Trophoblast cell (in vitro differentiated cells and primary cell): Measurements from ENCODE around the gene LRMDA.

ENCODE experiments used
- DNase-seq, 2 donors: peaks; one replicate each; pipeline ENCODE4 v3.0.0-alpha.2; 2016
- H2AFZ ChIP-seq: 2 replicates; pipeline ENCODE4 v1.6.1; 2013; ENCODE audit warnings: low read length, moderate library complexity, mild to moderate bottlenecking; ENCODE audit not compliant: insufficient read depth, poor library complexity
- H2AK5ac ChIP-seq: 2 replicates; pipeline ENCODE4 v1.6.1; 2013; ENCODE audit warnings: mild to moderate bottlenecking, low read length
- H2BK120ac ChIP-seq: 2 replicates; pipeline ENCODE4 v1.6.1; 2013; ENCODE audit warnings: low read length, mild to moderate bottlenecking, moderate library complexity; ENCODE audit not compliant: insufficient read depth, poor library complexity
- H2BK12ac ChIP-seq: 2 replicates; pipeline ENCODE4 v1.6.1; 2013; ENCODE audit warnings: mild to moderate bottlenecking, low read length, moderate library complexity
- H2BK5ac ChIP-seq: 2 replicates; pipeline ENCODE4 v1.6.1; 2013; ENCODE audit warnings: low read length, low read depth, moderate library complexity, mild to moderate bottlenecking; ENCODE audit not compliant: poor library complexity
- H3K14ac ChIP-seq: 2 replicates; pipeline ENCODE4 v1.6.1; 2013; ENCODE audit warnings: mild to moderate bottlenecking, low read length
- H3K18ac ChIP-seq: 2 replicates; pipeline ENCODE4 v1.6.1; 2013; ENCODE audit warnings: mild to moderate bottlenecking, low read length
- H3K23ac ChIP-seq: 2 replicates; pipeline ENCODE4 v1.6.1; 2013; ENCODE audit warnings: low read length
- H3K27ac ChIP-seq: 2 replicates; pipeline ENCODE4 v1.5.1; 2013; ENCODE audit warnings: low read depth, mild to moderate bottlenecking, inconsistent platforms, low read length, moderate library complexity
- H3K27me3 ChIP-seq: 2 replicates; pipeline ENCODE4 v1.6.1; 2013; ENCODE audit warnings: inconsistent platforms, mild to moderate bottlenecking, low read length, moderate library complexity; ENCODE audit not compliant: insufficient read depth
- H3K36me3 ChIP-seq, 2 experiments: 1 replicate in 1 of 2; 2 replicates in 1 of 2; pipeline ENCODE4 v1.6.1; 2013; ENCODE audit warnings: low read length in 2 of 2, mild to moderate bottlenecking in 2 of 2, moderate library complexity in 1 of 2; ENCODE audit not compliant: insufficient read depth in 2 of 2, control insufficient read depth in 1 of 2
- H3K4ac ChIP-seq: 2 replicates; pipeline ENCODE4 v1.6.1; 2013; ENCODE audit warnings: low read depth, mild to moderate bottlenecking, low read length, moderate library complexity
- H3K4me1 ChIP-seq, 2 experiments: 1 replicate in 1 of 2; 2 replicates in 1 of 2; pipeline ENCODE4 v1.6.1; 2013; ENCODE audit warnings: low read length in 2 of 2, mild to moderate bottlenecking in 2 of 2, moderate library complexity in 1 of 2; ENCODE audit not compliant: insufficient read depth in 2 of 2, control insufficient read depth in 1 of 2
- H3K4me2 ChIP-seq: 2 replicates; pipeline ENCODE4 v1.6.1; 2013; ENCODE audit warnings: inconsistent platforms, mild to moderate bottlenecking, low read length, moderate library complexity
- H3K4me3 ChIP-seq: 2 replicates; pipeline ENCODE4 v1.5.1; 2013; ENCODE audit warnings: mild to moderate bottlenecking, low read depth, low read length, inconsistent platforms
- H3K79me1 ChIP-seq: one replicate; pipeline ENCODE4 v1.6.1; 2013; ENCODE audit warnings: low read length
- H3K79me2 ChIP-seq: 2 replicates; pipeline ENCODE4 v1.6.1; 2013; ENCODE audit warnings: low read length, mild to moderate bottlenecking; ENCODE audit not compliant: control insufficient read depth, insufficient read depth, poor library complexity
- H3K9ac ChIP-seq: 2 replicates; pipeline ENCODE4 v1.6.1; 2013; ENCODE audit warnings: mild to moderate bottlenecking, low read length
- H3K9me3 ChIP-seq: 2 replicates; pipeline ENCODE4 v1.6.1; 2013; ENCODE audit warnings: low read depth, mild to moderate bottlenecking, control low read depth, inconsistent platforms, low read length; ENCODE audit not compliant: insufficient read depth
- H4K12ac ChIP-seq: 2 replicates; pipeline ENCODE4 v1.6.1; 2013; ENCODE audit warnings: low read depth, mild to moderate bottlenecking, low read length, moderate library complexity
- H4K8ac ChIP-seq: 2 replicates; pipeline ENCODE4 v1.6.1; 2013; ENCODE audit warnings: low read depth, mild to moderate bottlenecking, low read length, moderate library complexity
- H4K91ac ChIP-seq: one replicate; pipeline ENCODE4 v1.6.1; 2013; ENCODE audit warnings: low read depth, mild to moderate bottlenecking, low read length, moderate library complexity
- WGBS: extraction: QIAGEN DNeasy Blood & Tissue Kit; methylation state at CpG from one replicate; pipeline ENCODE4 v1.1.7; 2013; ENCODE audit warnings: missing lambda C conversion rate; ENCODE audit not compliant: insufficient read length, insufficient coverage; ENCODE audit errors: extremely low coverage; 5-methylcytosine and 5-hydroxymethylcytosine counted together

The LRMDA gene

GRCh38 chr10:76382381-76382851 is 951.0 kb downstream of the LRMDA start:
- Histone ChIP-seq H2BK5ac (peak overlapping the region; percentile 26), H3K23ac (no peak overlapping the region)
- DNase-seq: no peak

DNA sequence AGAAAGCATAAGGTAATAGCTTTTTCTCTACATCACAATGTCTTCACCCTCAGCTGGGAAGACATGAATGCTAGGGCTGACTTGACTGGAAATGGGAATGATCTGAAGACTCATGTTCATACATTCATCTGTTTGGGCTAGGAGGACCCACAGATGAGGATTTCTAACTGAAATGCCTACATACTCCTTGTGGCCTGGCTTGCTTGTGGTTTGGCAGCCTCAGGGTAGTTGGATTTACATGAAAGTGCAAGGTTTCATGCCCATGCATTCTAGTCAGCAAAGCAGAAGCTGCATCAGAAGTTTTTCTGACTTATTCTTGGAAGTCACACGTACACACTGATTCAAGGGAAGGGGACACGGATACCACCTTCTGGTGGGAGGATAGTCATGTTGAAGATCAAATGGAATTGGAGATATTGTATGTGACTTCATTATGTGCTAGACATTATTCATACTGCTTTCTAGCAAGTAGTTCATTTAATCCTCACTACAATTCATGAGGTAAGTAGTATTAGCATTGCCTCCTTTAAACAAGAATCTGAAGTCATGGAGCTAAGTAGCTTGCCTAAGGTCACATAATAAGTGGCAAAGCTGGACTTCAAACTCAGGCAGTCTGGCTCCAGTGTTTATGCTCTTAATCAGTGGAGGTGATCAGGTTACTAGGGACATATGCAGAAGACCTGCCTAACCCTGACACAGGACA is 957.0 kb downstream of the LRMDA start:
- Histone ChIP-seq H3K23ac (no peak overlapping the region), H2AK5ac (no peak overlapping the region), H3K4me2 (no peak overlapping the region), H3K4ac (no peak overlapping the region), H3K9ac (no peak overlapping the region), H2BK5ac (no peak overlapping the region), H3K36me3 (no peaks in the 10 kb centered on the region), H3K79me2 (no peaks in the 10 kb centered on the region), H3K18ac (no peak overlapping the region), H3K4me1 (peaks cover 2 to 7% of the 10 kb centered on the region in 2 experiments), H3K79me1 (no peaks in the 10 kb centered on the region), H2AFZ (no peak overlapping the region), H4K12ac (no peak overlapping the region), H2BK120ac (no peak overlapping the region), H3K27me3 (no peaks in the 10 kb centered on the region), H4K91ac (no peak overlapping the region), H3K4me3 (no peak overlapping the region), H2BK12ac (no peak overlapping the region), H3K9me3 (no peaks in the 10 kb centered on the region), H4K8ac (no peak overlapping the region), H3K14ac (no peak overlapping the region), H3K27ac (no peak overlapping the region)
- no CpG with 5 or more reads among the region's 2 CpGs for WGBS
- no peak for DNase-seq

More at GRCh38 chr10:76382381-76382851, 951.0 kb downstream of the LRMDA start:
- H3K4me2 ChIP-seq: no peak overlapping the region
- H3K4me1 ChIP-seq: peaks cover 0 to 5% of the 10 kb centered on the region in 2 experiments
- H3K18ac ChIP-seq: no peak overlapping the region
- no peaks in the 10 kb centered on the region for H3K79me2 ChIP-seq
- no peaks in the 10 kb centered on the region for H3K9me3 ChIP-seq
- peak overlapping the region; percentile 15 for H4K8ac ChIP-seq
- H3K79me1 ChIP-seq: no peaks in the 10 kb centered on the region
- H2AFZ ChIP-seq: no peak overlapping the region
- no peak overlapping the region for H4K91ac ChIP-seq
- peak overlapping the region; percentile 32 for H3K14ac ChIP-seq
- no peak overlapping the region for H2AK5ac ChIP-seq
- no peak overlapping the region for H3K4me3 ChIP-seq
- H2BK120ac ChIP-seq: no peak overlapping the region
- no peak overlapping the region for H3K27ac ChIP-seq
- WGBS: no CpG with 5 or more reads among the region's 2 CpGs
- no peaks in the 10 kb centered on the region for H3K27me3 ChIP-seq
- H3K4ac ChIP-seq: no peak overlapping the region
- no peak overlapping the region for H4K12ac ChIP-seq
- no peak overlapping the region for H3K9ac ChIP-seq
- H2BK12ac ChIP-seq: no peak overlapping the region
- H3K36me3 ChIP-seq: no peaks in the 10 kb centered on the region

- no peak overlapping the region for H3K14ac ChIP-seq
- no peak overlapping the region for H4K12ac ChIP-seq
- H2AK5ac ChIP-seq: no peak overlapping the region
- no peak overlapping the region for H3K9ac ChIP-seq
- no peak overlapping the region for H2BK120ac ChIP-seq
- no CpG with 5 or more reads among the region's 3 CpGs for WGBS
- H2BK12ac ChIP-seq: no peak overlapping the region
- H3K79me1 ChIP-seq: no peaks in the 10 kb centered on the region
- H3K4me1 ChIP-seq: peaks cover under 1 to 3% of the 10 kb centered on the region in 2 experiments
- H3K23ac ChIP-seq: no peak overlapping the region
- H4K8ac ChIP-seq: no peak overlapping the region
- H3K4me3 ChIP-seq: no peak overlapping the region
- H3K4me2 ChIP-seq: no peak overlapping the region
- H2AFZ ChIP-seq: no peak overlapping the region
- H3K79me2 ChIP-seq: no peaks in the 10 kb centered on the region
- H3K4ac ChIP-seq: no peak overlapping the region
- H3K9me3 ChIP-seq: no peaks in the 10 kb centered on the region
- H3K27me3 ChIP-seq: no peaks in the 10 kb centered on the region
- H4K91ac ChIP-seq: no peak overlapping the region
- no peak for DNase-seq
- H3K18ac ChIP-seq: no peak overlapping the region
- H3K36me3 ChIP-seq: no peaks in the 10 kb centered on the region
- H3K27ac ChIP-seq: no peak overlapping the region
- no peak overlapping the region for H2BK5ac ChIP-seq
These were observed 962.7 kb downstream of the LRMDA start for GRCh38 chr10:76393875-76394706.

- Histone ChIP-seq H3K79me2 (no peaks in the 10 kb centered on the region), H3K27ac (no peak overlapping the region), H3K18ac (no peak overlapping the region), H3K4me1 (peaks cover 0 to 3% of the 10 kb centered on the region in 2 experiments), H4K12ac (no peak overlapping the region), H3K79me1 (no peaks in the 10 kb centered on the region), H4K91ac (no peak overlapping the region), H3K36me3 (no peaks in the 10 kb centered on the region), H2AK5ac (no peak overlapping the region), H3K4me3 (no peak overlapping the region), H3K23ac (no peak overlapping the region), H2AFZ (no peak overlapping the region), H3K4me2 (no peak overlapping the region), H3K9me3 (no peaks in the 10 kb centered on the region), H3K27me3 (no peaks in the 10 kb centered on the region), H2BK120ac (no peak overlapping the region), H4K8ac (no peak overlapping the region), H2BK5ac (no peak overlapping the region), H3K9ac (no peak overlapping the region), H3K4ac (no peak overlapping the region), H2BK12ac (no peak overlapping the region), H3K14ac (no peak overlapping the region)
- DNase-seq: no peak
These were observed 963.3 kb downstream of the LRMDA start for GRCh38 chr10:76394707-76395042.
